Loucy (cell line): ENCODE data around the gene MGAT4B.
"Not testable (repeated sequence)": the region's sequence is repeated elsewhere in the genome, so short reads cannot be mapped to it uniquely, and the experiment has no call there.

Source experiments
- H2AFZ ChIP-seq: fragments of 200-600 bp; sonication (generic); 2 replicates; pipeline ENCODE4 v1.6.0; 2016; ENCODE audit warnings: antibody characterized with exemption, mild to moderate bottlenecking, low read length, moderate library complexity
- H3F3A ChIP-seq: fragments of 200-600 bp; 2 replicates; pipeline ENCODE4 v1.6.0; 2016; ENCODE audit warnings: antibody characterized with exemption, low read depth, mild to moderate bottlenecking
- H3K27me3 ChIP-seq: fragments of 200-600 bp; sonication (generic); 2 replicates; pipeline ENCODE4 v1.6.1; 2014; ENCODE audit warnings: low read length, mild to moderate bottlenecking; ENCODE audit not compliant: insufficient read depth, poor library complexity, severe bottlenecking
- H3K36me3 ChIP-seq: fragments of 200-600 bp; sonication (generic); 2 replicates; pipeline ENCODE4 v1.6.1; 2016; ENCODE audit warnings: low read length; ENCODE audit not compliant: insufficient read depth
- H3K4me1 ChIP-seq: fragments of 200-600 bp; sonication (generic); 2 replicates; pipeline ENCODE4 v1.5.1; 2014; ENCODE audit warnings: low read length, mild to moderate bottlenecking; ENCODE audit not compliant: insufficient read depth, poor library complexity, severe bottlenecking
- H3K4me2 ChIP-seq: fragments of 200-600 bp; sonication (generic); 2 replicates; pipeline ENCODE4 v1.6.0; 2014; ENCODE audit warnings: antibody characterized with exemption, low read length, low read depth, mild to moderate bottlenecking; ENCODE audit not compliant: poor library complexity, severe bottlenecking
- H3K4me3 ChIP-seq: fragments of 200-600 bp; sonication (generic); 2 replicates; pipeline ENCODE4 v1.5.1; 2014; ENCODE audit warnings: low read length, mild to moderate bottlenecking, mixed read lengths; ENCODE audit not compliant: poor library complexity, severe bottlenecking
- H3K79me2 ChIP-seq: fragments of 200-600 bp; sonication (generic); 2 replicates; pipeline ENCODE4 v1.6.1; 2014; ENCODE audit warnings: low read length; ENCODE audit not compliant: insufficient read depth
- H3K9ac ChIP-seq: fragments of 200-600 bp; sonication (generic); 2 replicates; pipeline ENCODE4 v1.6.0; 2014; ENCODE audit warnings: mild to moderate bottlenecking, low read depth, low read length, moderate library complexity; ENCODE audit not compliant: poor library complexity, severe bottlenecking
- H3K9me2 ChIP-seq: fragments of 200-600 bp; sonication (generic); replicated peaks from 2 replicates; pipeline ENCODE4 v1.6.1; 2016; ENCODE audit warnings: low read depth, low read length, mixed read lengths
- H3K9me3 ChIP-seq: fragments of 200-600 bp; sonication (generic); 2 replicates; pipeline ENCODE4 v1.6.1; 2014; ENCODE audit warnings: mild to moderate bottlenecking, antibody characterized with exemption, low read length, low read depth; ENCODE audit not compliant: insufficient read depth
- H4K20me1 ChIP-seq: fragments of 200-600 bp; sonication (generic); 2 replicates; pipeline ENCODE4 v1.6.0; 2014; ENCODE audit warnings: antibody characterized with exemption, low read length, mild to moderate bottlenecking; ENCODE audit not compliant: insufficient read depth, poor library complexity, severe bottlenecking
- EZH2phosphoT487 ChIP-seq: fragments of 200-600 bp; IDR thresholded peaks from 2 replicates; pipeline ENCODE4 v1.6.1; 2018; ENCODE audit warnings: antibody characterized with exemption, mild to moderate bottlenecking, moderate library complexity, borderline replicate concordance
- TF ChIP-seq, protein P1 (sequence below): fragments of 200-600 bp; sonication (generic); conservative IDR thresholded peaks from 2 replicates; pipeline ENCODE4 v1.5.1; 2014; ENCODE audit warnings: mild to moderate bottlenecking, antibody characterized with exemption, low read length

Gene MGAT4B

DNA sequence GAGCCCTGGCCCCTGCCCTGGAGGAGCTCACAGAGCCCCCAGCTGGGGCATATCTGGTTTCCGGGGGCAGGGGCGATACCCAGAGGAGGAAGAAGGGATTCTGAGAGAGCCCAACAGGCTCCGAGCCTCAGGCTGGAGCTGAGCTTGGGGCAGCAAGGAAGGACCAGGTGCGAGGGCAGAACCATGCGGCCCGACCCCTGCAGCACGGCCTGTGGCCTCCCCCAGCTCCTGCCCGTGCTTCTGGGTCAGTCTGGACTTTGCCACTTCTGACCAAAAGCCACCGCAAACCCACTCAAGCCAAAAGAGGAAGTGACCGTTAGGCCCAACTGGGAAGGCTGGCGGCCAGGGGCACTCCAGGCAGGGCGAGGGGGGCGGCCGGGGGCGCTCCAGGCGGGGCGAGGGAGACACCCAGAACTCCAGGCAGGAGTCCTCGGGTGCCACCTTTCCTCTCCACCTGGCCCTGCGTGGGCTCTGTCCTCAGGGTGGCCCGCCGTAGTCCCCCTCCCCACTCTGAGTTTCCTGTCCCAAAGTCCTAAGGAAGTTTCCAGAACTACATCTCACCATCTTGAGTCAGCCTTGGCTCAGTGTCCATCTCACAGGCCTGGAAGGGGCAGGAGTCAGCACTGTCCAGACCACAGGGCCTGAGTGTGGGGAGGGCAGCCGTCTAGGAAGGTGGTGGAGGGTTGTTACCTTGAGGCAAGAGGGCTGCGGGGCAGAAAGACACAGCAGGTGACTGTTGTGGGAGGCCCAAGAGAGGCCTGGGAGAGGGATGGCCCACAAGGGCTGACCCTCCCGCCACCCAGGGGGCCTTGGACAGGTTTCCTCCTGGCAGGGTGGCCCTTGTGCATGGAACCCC is 13.8 kb downstream of the MGAT4B start:
- Histone ChIP-seq H3K9me2 (no peaks in the 10 kb centered on the region), H3F3A (no peaks in the 10 kb centered on the region), H4K20me1 (no peaks in the 10 kb centered on the region), H3K4me2 (peak overlapping the region; percentile 83), H3K4me3 (no peak overlapping the region), H2AFZ (no peak overlapping the region), H3K9ac (peak overlapping the region; percentile 45), H3K27me3 (no peaks in the 10 kb centered on the region), H3K4me1 (peaks cover 21% of the 10 kb centered on the region), H3K9me3 (no peaks in the 10 kb centered on the region), H3K36me3 (no peaks in the 10 kb centered on the region), H3K79me2 (no peaks in the 10 kb centered on the region)
- TF ChIP-seq EZH2phosphoT487: no peak
- TF ChIP-seq, protein P1, sequence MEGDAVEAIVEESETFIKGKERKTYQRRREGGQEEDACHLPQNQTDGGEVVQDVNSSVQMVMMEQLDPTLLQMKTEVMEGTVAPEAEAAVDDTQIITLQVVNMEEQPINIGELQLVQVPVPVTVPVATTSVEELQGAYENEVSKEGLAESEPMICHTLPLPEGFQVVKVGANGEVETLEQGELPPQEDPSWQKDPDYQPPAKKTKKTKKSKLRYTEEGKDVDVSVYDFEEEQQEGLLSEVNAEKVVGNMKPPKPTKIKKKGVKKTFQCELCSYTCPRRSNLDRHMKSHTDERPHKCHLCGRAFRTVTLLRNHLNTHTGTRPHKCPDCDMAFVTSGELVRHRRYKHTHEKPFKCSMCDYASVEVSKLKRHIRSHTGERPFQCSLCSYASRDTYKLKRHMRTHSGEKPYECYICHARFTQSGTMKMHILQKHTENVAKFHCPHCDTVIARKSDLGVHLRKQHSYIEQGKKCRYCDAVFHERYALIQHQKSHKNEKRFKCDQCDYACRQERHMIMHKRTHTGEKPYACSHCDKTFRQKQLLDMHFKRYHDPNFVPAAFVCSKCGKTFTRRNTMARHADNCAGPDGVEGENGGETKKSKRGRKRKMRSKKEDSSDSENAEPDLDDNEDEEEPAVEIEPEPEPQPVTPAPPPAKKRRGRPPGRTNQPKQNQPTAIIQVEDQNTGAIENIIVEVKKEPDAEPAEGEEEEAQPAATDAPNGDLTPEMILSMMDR: no peak

DNA sequence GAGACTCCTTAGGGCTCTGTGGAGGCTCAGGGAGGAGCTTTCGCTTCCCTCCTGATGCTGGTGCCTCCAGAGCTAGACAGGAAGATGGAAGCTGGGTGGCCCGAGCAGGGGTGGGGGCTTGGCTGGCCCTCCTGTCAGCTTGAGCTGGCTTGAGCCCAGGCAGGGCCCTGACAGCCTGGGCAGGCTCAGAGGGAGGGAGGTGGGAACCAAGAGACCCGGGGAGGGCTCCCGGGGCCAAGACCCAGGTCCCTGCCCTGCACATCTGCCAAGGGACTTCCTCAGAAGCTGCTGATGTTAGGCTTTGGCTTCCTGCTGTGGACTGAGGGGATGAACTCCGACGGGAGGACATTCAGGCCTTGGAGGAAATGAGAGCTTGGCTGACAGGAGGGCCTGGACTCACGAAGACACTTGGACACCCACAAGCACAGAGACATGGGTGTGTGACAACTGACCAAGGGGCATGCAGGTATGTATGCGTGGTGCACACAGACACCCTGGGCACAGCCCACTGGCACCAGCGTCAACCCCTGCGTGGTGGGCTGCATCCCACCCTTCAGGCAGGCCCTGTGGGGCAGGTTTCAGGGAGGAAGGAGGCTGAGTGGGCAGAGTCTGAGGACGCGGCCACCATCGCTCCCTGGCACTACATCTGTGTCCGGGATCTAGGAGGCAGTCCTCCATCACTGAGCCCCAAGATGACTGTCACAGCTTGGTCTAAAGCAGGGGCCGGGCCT is 14.6 kb downstream of the MGAT4B start:
- Histone ChIP-seq H3K36me3 (no peaks in the 10 kb centered on the region), H3K4me3 (no peak overlapping the region), H3K79me2 (no peaks in the 10 kb centered on the region), H3K9me3 (no peaks in the 10 kb centered on the region), H3K27me3 (no peaks in the 10 kb centered on the region), H2AFZ (no peak overlapping the region), H3F3A (no peaks in the 10 kb centered on the region), H4K20me1 (no peaks in the 10 kb centered on the region), H3K9me2 (no peaks in the 10 kb centered on the region), H3K9ac (no peak overlapping the region), H3K4me1 (peaks cover 21% of the 10 kb centered on the region), H3K4me2 (no peak overlapping the region)
- TF ChIP-seq, protein P1: no peak
- TF ChIP-seq EZH2phosphoT487: no peak

DNA sequence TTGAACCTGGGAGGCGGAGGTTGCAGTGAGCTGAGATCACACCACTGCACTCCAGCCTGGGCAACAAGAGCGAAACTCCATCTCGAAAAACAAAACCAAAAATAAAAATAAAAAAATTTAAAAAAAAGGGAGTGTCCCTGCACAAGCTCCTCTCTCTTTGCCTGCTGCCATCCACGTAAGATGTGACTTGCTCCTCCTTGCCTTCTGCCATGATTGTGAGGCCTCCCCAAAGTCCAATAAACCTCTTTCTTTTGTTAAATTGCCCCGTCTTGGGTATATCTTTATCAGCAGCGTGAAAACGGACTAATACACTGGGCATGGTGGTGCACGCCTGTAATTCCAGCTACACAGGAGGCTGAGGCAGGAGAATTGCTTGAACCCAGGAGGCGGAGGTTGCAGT is 17.4 kb downstream of the MGAT4B start:
- H3K4me1 ChIP-seq, H3K27me3 ChIP-seq, H3K9ac ChIP-seq, H4K20me1 ChIP-seq, H3K9me3 ChIP-seq, H3K36me3 ChIP-seq, H3K79me2 ChIP-seq, H3K4me2 ChIP-seq, H2AFZ ChIP-seq, H3K4me3 ChIP-seq, H3F3A ChIP-seq, H3K9me2 ChIP-seq: not testable (repeated sequence)
